Measurements from ENCODE around the gene GNAQ. TPM values are rescaled to one million over a fixed set of nuclear protein-coding genes. Genes with fewer than 3 reads are reported as not detected.

GNAQ gene
- polyA plus RNA-seq, 1 of the 3 experiments (the other 2 are of a cell fraction) = 20.9 TPM

DNA sequence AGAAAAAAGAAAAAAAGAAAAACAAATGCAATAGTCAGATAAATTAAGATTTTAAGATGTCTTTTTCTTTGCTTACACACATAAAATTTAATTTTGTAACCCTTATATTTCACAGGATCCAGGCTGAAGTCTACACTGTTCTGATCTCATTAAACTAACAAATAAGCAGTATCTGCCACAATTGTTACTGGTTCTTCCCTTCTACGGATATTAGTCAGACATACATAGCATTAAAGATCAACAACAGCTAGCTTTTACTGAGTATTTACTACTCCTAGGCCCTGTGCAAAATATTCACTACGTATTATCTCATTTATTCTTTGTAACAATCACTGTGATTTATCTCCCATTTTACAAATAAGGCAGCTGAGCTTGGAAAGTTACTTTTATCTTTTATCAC is 34.9 kb downstream of the GNAQ start:
- POLR2A ChIA-PET = no interaction called here
- CTCF ChIA-PET = interaction anchor here (1.2 to 2.6 kb wide), 3 partner anchors 10 to 100 kb away, joined by 5 to 10 read pairs (median 6); no protein-coding TSS in a partner anchor
- no peak overlapping the region for H3K27ac ChIP-seq (ENCODE audit: low read depth in 2 of 2, low read length in 1 of 2)

More for the DNA sequence above, 34.9 kb downstream of the GNAQ start:
- Histone ChIP-seq H3K36me3 (replicated peaks in 1 of 2; ENCODE audit: control insufficient read depth in 1 of 2, insufficient read depth in 2 of 2, low read length in 1 of 2) (peaks cover 0 to 13% of the 10 kb centered on the region in 2 experiments), H3K4me1 (ENCODE audit: control insufficient read depth in 1 of 2, insufficient read depth in 2 of 2, low read depth in 1 of 2, low read length in 1 of 2) (peaks cover 16 to 22% of the 10 kb centered on the region in 2 experiments), H3K27me3 (ENCODE audit: insufficient read depth) (no peaks in the 10 kb centered on the region), H3K9me2 (no peaks in the 10 kb centered on the region), H2AFZ (ENCODE audit: low read depth) (no peak overlapping the region), H3K79me2 (ENCODE audit: insufficient read depth) (peaks cover 97% of the 10 kb centered on the region), H3F3A (replicated peaks; ENCODE audit: insufficient read depth) (peaks cover 18% of the 10 kb centered on the region), H4K20me1 (ENCODE audit: insufficient read depth) (no peaks in the 10 kb centered on the region; the same call in 1 of the 2 replicates), H3K9ac (no peak overlapping the region), H3K4me2 (no peak overlapping the region), H3K4me3 (ENCODE audit: low read depth in 2 of 2, low read length in 1 of 2) (no peak overlapping the region), H3K9me3 (no peaks in the 10 kb centered on the region)
- TF ChIP-seq, protein P1, sequence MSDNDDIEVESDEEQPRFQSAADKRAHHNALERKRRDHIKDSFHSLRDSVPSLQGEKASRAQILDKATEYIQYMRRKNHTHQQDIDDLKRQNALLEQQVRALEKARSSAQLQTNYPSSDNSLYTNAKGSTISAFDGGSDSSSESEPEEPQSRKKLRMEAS (IDR thresholded peaks at IDR 0.05; ENCODE audit: low read depth) = no peak
- TF ChIP-seq RXRA (IDR thresholded peaks at IDR 0.05; ENCODE audit: borderline replicate concordance, low read depth) = no peak
- no peak for TF ChIP-seq NRF1 (IDR thresholded peaks at IDR 0.05; ENCODE audit: low read depth, low read length)
- no peak for TF ChIP-seq POLR2AphosphoS5 (IDR thresholded peaks at IDR 0.05; ENCODE audit: low read depth, low read length)
- TF ChIP-seq, protein P2, sequence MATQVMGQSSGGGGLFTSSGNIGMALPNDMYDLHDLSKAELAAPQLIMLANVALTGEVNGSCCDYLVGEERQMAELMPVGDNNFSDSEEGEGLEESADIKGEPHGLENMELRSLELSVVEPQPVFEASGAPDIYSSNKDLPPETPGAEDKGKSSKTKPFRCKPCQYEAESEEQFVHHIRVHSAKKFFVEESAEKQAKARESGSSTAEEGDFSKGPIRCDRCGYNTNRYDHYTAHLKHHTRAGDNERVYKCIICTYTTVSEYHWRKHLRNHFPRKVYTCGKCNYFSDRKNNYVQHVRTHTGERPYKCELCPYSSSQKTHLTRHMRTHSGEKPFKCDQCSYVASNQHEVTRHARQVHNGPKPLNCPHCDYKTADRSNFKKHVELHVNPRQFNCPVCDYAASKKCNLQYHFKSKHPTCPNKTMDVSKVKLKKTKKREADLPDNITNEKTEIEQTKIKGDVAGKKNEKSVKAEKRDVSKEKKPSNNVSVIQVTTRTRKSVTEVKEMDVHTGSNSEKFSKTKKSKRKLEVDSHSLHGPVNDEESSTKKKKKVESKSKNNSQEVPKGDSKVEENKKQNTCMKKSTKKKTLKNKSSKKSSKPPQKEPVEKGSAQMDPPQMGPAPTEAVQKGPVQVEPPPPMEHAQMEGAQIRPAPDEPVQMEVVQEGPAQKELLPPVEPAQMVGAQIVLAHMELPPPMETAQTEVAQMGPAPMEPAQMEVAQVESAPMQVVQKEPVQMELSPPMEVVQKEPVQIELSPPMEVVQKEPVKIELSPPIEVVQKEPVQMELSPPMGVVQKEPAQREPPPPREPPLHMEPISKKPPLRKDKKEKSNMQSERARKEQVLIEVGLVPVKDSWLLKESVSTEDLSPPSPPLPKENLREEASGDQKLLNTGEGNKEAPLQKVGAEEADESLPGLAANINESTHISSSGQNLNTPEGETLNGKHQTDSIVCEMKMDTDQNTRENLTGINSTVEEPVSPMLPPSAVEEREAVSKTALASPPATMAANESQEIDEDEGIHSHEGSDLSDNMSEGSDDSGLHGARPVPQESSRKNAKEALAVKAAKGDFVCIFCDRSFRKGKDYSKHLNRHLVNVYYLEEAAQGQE (IDR thresholded peaks at IDR 0.05; ENCODE audit: low read depth, low read length) = no peak
- TF ChIP-seq TCF12 (IDR thresholded peaks at IDR 0.05) = no peak
- TF ChIP-seq, protein P3, sequence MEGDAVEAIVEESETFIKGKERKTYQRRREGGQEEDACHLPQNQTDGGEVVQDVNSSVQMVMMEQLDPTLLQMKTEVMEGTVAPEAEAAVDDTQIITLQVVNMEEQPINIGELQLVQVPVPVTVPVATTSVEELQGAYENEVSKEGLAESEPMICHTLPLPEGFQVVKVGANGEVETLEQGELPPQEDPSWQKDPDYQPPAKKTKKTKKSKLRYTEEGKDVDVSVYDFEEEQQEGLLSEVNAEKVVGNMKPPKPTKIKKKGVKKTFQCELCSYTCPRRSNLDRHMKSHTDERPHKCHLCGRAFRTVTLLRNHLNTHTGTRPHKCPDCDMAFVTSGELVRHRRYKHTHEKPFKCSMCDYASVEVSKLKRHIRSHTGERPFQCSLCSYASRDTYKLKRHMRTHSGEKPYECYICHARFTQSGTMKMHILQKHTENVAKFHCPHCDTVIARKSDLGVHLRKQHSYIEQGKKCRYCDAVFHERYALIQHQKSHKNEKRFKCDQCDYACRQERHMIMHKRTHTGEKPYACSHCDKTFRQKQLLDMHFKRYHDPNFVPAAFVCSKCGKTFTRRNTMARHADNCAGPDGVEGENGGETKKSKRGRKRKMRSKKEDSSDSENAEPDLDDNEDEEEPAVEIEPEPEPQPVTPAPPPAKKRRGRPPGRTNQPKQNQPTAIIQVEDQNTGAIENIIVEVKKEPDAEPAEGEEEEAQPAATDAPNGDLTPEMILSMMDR (IDR thresholded peaks at IDR 0.05) = no peak
- TF ChIP-seq EZH2phosphoT487 (IDR thresholded peaks at IDR 0.05; ENCODE audit: borderline replicate concordance, low read depth) = no peak
- no peak for TF ChIP-seq RAD21 (IDR thresholded peaks at IDR 0.05; ENCODE audit: low read length)
- TF ChIP-seq JUND (IDR thresholded peaks at IDR 0.05) = no peak
- TF ChIP-seq ELF1 (IDR thresholded peaks at IDR 0.05) = no peak
- no peak for TF ChIP-seq EP300 (IDR thresholded peaks at IDR 0.05; ENCODE audit: borderline replicate concordance in 1 of 2, low read depth in 1 of 2, low read length in 1 of 2)
- TF ChIP-seq, protein P4, sequence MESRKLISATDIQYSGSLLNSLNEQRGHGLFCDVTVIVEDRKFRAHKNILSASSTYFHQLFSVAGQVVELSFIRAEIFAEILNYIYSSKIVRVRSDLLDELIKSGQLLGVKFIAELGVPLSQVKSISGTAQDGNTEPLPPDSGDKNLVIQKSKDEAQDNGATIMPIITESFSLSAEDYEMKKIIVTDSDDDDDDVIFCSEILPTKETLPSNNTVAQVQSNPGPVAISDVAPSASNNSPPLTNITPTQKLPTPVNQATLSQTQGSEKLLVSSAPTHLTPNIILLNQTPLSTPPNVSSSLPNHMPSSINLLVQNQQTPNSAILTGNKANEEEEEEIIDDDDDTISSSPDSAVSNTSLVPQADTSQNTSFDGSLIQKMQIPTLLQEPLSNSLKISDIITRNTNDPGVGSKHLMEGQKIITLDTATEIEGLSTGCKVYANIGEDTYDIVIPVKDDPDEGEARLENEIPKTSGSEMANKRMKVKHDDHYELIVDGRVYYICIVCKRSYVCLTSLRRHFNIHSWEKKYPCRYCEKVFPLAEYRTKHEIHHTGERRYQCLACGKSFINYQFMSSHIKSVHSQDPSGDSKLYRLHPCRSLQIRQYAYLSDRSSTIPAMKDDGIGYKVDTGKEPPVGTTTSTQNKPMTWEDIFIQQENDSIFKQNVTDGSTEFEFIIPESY (IDR thresholded peaks at IDR 0.05; ENCODE audit: borderline replicate concordance, low read depth) = no peak
- WGBS (ENCODE audit: low lambda C conversion rate) = 92% methylated on average over 2 of the region's 2 CpGs
- no peak for DNase-seq

Measured in SK-N-SH (cell line).